NT2/D1 (cell line): Measurements from ENCODE around the gene ASXL1.

ENCODE experiments used
- YY1 ChIP-seq: IDR thresholded peaks from 2 replicates; pipeline ENCODE4 v1.6.1; 2011; ENCODE audit not compliant: insufficient read length, insufficient read depth
- ZNF274 ChIP-seq: IDR thresholded peaks from 2 replicates; pipeline ENCODE4 v1.6.1; 2011; ENCODE audit warnings: mild to moderate bottlenecking, low read depth, low read length

DNA sequence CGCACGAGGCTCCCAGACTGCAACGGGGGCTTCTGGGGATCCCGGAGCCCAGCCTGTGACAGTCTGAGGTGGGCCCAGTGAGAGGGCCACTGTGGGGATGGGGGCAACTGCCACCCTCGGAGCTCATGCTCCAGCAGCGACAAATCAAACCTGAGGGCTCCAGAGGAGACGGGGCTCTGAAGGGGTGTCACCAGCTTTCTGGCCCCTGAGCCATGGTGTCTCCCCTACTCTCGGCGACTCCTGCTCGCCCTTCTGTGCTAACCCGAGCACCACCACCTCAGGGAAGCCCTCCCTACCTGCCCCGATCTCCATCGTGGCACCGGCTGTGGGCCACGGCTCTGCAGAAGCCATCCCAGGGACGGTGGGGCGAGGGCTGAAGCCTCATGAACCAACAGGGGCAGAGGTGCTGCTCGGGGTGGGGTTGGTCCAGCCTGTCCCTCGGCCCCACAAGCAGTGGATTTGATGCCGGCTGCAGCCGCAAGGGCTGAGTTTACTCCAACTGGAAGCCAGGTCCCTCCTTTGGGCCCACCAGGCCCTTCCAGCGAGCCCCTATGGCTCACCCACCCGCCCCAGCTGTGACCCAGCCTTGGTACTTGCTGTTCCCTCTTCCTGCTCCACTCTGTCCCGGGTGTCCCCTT is 102.7 kb downstream of the ASXL1 start:
- TF ChIP-seq ZNF274 = no peak
- no peak for TF ChIP-seq YY1
